Coronary artery (tissue), 2 donors: ENCODE results near the gene KAZN.

ENCODE experiments used
- DNase-seq: peaks from one replicate; pipeline ENCODE4 v3.0.0-alpha.2; 2017; ENCODE audit warnings: low spot score
- H3K27ac ChIP-seq, 2 donors: fragments of 200-600 bp; sonication (generic); one replicate each; pipeline ENCODE4 v1.5.1; 2016 to 2019
- H3K4me3 ChIP-seq: fragments of 200-600 bp; sonication (generic); 2 replicates; pipeline ENCODE4 v1.5.1; 2016; ENCODE audit warnings: mild to moderate bottlenecking, moderate library complexity
- CTCF ChIP-seq: fragments of 200-600 bp; sonication (generic); IDR thresholded peaks from one replicate; pipeline ENCODE4 v1.5.1; 2019; ENCODE audit warnings: antibody characterized with exemption

KAZN gene

GRCh38 chr1:14788080-14788479 is 189.6 kb downstream of the KAZN start:
- TF ChIP-seq CTCF = no peak
- DNase-seq = no peak
- H3K27ac ChIP-seq = no peak overlapping the region
- no peak overlapping the region for H3K4me3 ChIP-seq

- no peak for DNase-seq
- Histone ChIP-seq H3K27ac (no peak overlapping the region), H3K4me3 (no peak overlapping the region)
- TF ChIP-seq CTCF = no peak
These were observed 192.5 kb downstream of the KAZN start for GRCh38 chr1:14790982-14791381.

GRCh38 chr1:14791654-14792053 is 193.2 kb downstream of the KAZN start:
- no peak for DNase-seq
- H3K4me3 ChIP-seq = no peak overlapping the region
- no peak for TF ChIP-seq CTCF
- H3K27ac ChIP-seq = no peak overlapping the region

GRCh38 chr1:14794136-14794768 is 195.8 kb downstream of the KAZN start:
- H3K27ac ChIP-seq = no peak overlapping the region
- H3K4me3 ChIP-seq = no peak overlapping the region
- TF ChIP-seq CTCF = no peak
- DNase-seq = no peak

GRCh38 chr1:14794906-14795305 is 196.4 kb downstream of the KAZN start:
- DNase-seq = no peak
- Histone ChIP-seq H3K4me3 (no peak overlapping the region), H3K27ac (no peak overlapping the region)
- TF ChIP-seq CTCF = no peak

GRCh38 chr1:14795589-14795988 is 197.1 kb downstream of the KAZN start:
- no peak overlapping the region for H3K27ac ChIP-seq

More at GRCh38 chr1:14795589-14795988, 197.1 kb downstream of the KAZN start:
- no peak for DNase-seq
- H3K4me3 ChIP-seq = no peak overlapping the region
- no peak for TF ChIP-seq CTCF
